ENCODE data around the gene ITPR2.
"Not testable (repeated sequence)": the region's sequence is repeated elsewhere in the genome, so short reads cannot be mapped to it uniquely, and the experiment has no call there.

ITPR2 gene

GRCh38 chr12:26651036-26651435 lies 182.0 kb downstream of the ITPR2 start:
- Histone ChIP-seq H3K9ac (ENCODE audit: low read depth, low read length) (no peak overlapping the region), H3K36me3 (ENCODE audit: insufficient read depth, low read length) (peaks cover 13% of the 10 kb centered on the region)

GRCh38 chr12:26648999-26649398 lies 184.0 kb downstream of the ITPR2 start:
- no peaks in the 10 kb centered on the region; the same call in 1 of the 2 replicates for H3K4me1 ChIP-seq (ENCODE audit: insufficient read depth, low read length)
- H3K9me3 ChIP-seq (ENCODE audit: control insufficient read depth, insufficient read depth, low read length) = no peaks in the 10 kb centered on the region; the same call in 1 of the 2 replicates
- peaks cover 6% of the 10 kb centered on the region for H3K36me3 ChIP-seq (ENCODE audit: insufficient read depth, low read length)
- H3K9ac ChIP-seq (ENCODE audit: low read depth, low read length) = no peak overlapping the region

More at GRCh38 chr12:26651036-26651435, 182.0 kb downstream of the ITPR2 start:
- no peaks in the 10 kb centered on the region; the same call in 1 of the 2 replicates for H3K9me3 ChIP-seq (ENCODE audit: control insufficient read depth, insufficient read depth, low read length)
- no peaks in the 10 kb centered on the region for H3K4me1 ChIP-seq (ENCODE audit: insufficient read depth, low read length)

- H3K4me1 ChIP-seq (ENCODE audit: insufficient read depth, low read length) = peaks cover 1% of the 10 kb centered on the region; the same call in 1 of the 2 replicates
- no peak overlapping the region for H3K9ac ChIP-seq (ENCODE audit: low read depth, low read length)
- no peaks in the 10 kb centered on the region; the same call in 1 of the 2 replicates for H3K9me3 ChIP-seq (ENCODE audit: control insufficient read depth, insufficient read depth, low read length)
- H3K36me3 ChIP-seq (ENCODE audit: insufficient read depth, low read length) = peaks cover 6% of the 10 kb centered on the region
Observed at GRCh38 chr12:26648584-26648983, 184.4 kb downstream of the ITPR2 start.

GRCh38 chr12:26648066-26648465 lies 184.9 kb downstream of the ITPR2 start:
- peaks cover 6% of the 10 kb centered on the region for H3K36me3 ChIP-seq (ENCODE audit: insufficient read depth, low read length)
- peaks cover 6% of the 10 kb centered on the region; the same call in 1 of the 2 replicates for H3K4me1 ChIP-seq (ENCODE audit: insufficient read depth, low read length)
- no peak overlapping the region for H3K9ac ChIP-seq (ENCODE audit: low read depth, low read length)
- no peaks in the 10 kb centered on the region; the same call in 1 of the 2 replicates for H3K9me3 ChIP-seq (ENCODE audit: control insufficient read depth, insufficient read depth, low read length)

GRCh38 chr12:26647088-26647487 lies 185.9 kb downstream of the ITPR2 start:
- no peaks in the 10 kb centered on the region; the same call in 1 of the 2 replicates for H3K9me3 ChIP-seq (ENCODE audit: control insufficient read depth, insufficient read depth, low read length)
- H3K36me3 ChIP-seq (ENCODE audit: insufficient read depth, low read length) = peaks cover 6% of the 10 kb centered on the region
- H3K4me1 ChIP-seq (ENCODE audit: insufficient read depth, low read length) = peaks cover 6% of the 10 kb centered on the region; the same call in 1 of the 2 replicates
- no peak overlapping the region for H3K9ac ChIP-seq (ENCODE audit: low read depth, low read length)

GRCh38 chr12:26646571-26646970 lies 186.4 kb downstream of the ITPR2 start:
- Histone ChIP-seq H3K36me3 (ENCODE audit: insufficient read depth, low read length) (peaks cover 6% of the 10 kb centered on the region), H3K9ac (ENCODE audit: low read depth, low read length) (no peak overlapping the region), H3K4me1 (ENCODE audit: insufficient read depth, low read length) (peaks cover 6% of the 10 kb centered on the region; the same call in 1 of the 2 replicates), H3K9me3 (ENCODE audit: control insufficient read depth, insufficient read depth, low read length) (no peaks in the 10 kb centered on the region; the same call in 1 of the 2 replicates)

GRCh38 chr12:26644376-26644775 lies 188.6 kb downstream of the ITPR2 start:
- H3K4me1 ChIP-seq (ENCODE audit: insufficient read depth, low read length); H3K36me3 ChIP-seq (ENCODE audit: insufficient read depth, low read length); H3K9me3 ChIP-seq (ENCODE audit: control insufficient read depth, insufficient read depth, low read length); H3K9ac ChIP-seq (ENCODE audit: low read depth, low read length): not testable (repeated sequence)

- peaks cover 6% of the 10 kb centered on the region; the same call in 1 of the 2 replicates for H3K36me3 ChIP-seq (ENCODE audit: insufficient read depth, low read length)
- no peaks in the 10 kb centered on the region for H3K9me3 ChIP-seq (ENCODE audit: control insufficient read depth, insufficient read depth, low read length)
- H3K9ac ChIP-seq (ENCODE audit: low read depth, low read length) = no peak overlapping the region
- peaks cover 6% of the 10 kb centered on the region; the same call in 1 of the 2 replicates for H3K4me1 ChIP-seq (ENCODE audit: insufficient read depth, low read length)
Observed at GRCh38 chr12:26643532-26644315, 189.3 kb downstream of the ITPR2 start.

GRCh38 chr12:26642361-26642760 lies 190.6 kb downstream of the ITPR2 start:
- Histone ChIP-seq H3K36me3 (ENCODE audit: insufficient read depth, low read length) (no peaks in the 10 kb centered on the region), H3K4me1 (ENCODE audit: insufficient read depth, low read length) (peaks cover 6% of the 10 kb centered on the region; the same call in 1 of the 2 replicates), H3K9ac (ENCODE audit: low read depth, low read length) (no peak overlapping the region), H3K9me3 (ENCODE audit: control insufficient read depth, insufficient read depth, low read length) (no peaks in the 10 kb centered on the region)

GRCh38 chr12:26636710-26637328 lies 196.2 kb downstream of the ITPR2 start:
- Histone ChIP-seq H3K9ac (ENCODE audit: low read depth, low read length) (no peak overlapping the region), H3K9me3 (ENCODE audit: control insufficient read depth, insufficient read depth, low read length) (no peaks in the 10 kb centered on the region), H3K4me1 (ENCODE audit: insufficient read depth, low read length) (peaks cover 29% of the 10 kb centered on the region), H3K36me3 (ENCODE audit: insufficient read depth, low read length) (no peaks in the 10 kb centered on the region)

GRCh38 chr12:26633591-26634210 lies 199.3 kb downstream of the ITPR2 start:
- peaks cover 29% of the 10 kb centered on the region for H3K4me1 ChIP-seq (ENCODE audit: insufficient read depth, low read length)
- H3K36me3 ChIP-seq (ENCODE audit: insufficient read depth, low read length) = no peaks in the 10 kb centered on the region; the same call in 1 of the 2 replicates
- H3K9ac ChIP-seq (ENCODE audit: low read depth, low read length) = no peak overlapping the region
- no peaks in the 10 kb centered on the region for H3K9me3 ChIP-seq (ENCODE audit: control insufficient read depth, insufficient read depth, low read length)

- H3K4me1 ChIP-seq (ENCODE audit: insufficient read depth, low read length) = peaks cover 29% of the 10 kb centered on the region
- no peaks in the 10 kb centered on the region for H3K9me3 ChIP-seq (ENCODE audit: control insufficient read depth, insufficient read depth, low read length)
- H3K9ac ChIP-seq (ENCODE audit: low read depth, low read length) = no peak overlapping the region
- peaks cover 9% of the 10 kb centered on the region; the same call in 1 of the 2 replicates for H3K36me3 ChIP-seq (ENCODE audit: insufficient read depth, low read length)
Observed at GRCh38 chr12:26632756-26633155, 200.2 kb downstream of the ITPR2 start.

GRCh38 chr12:26631846-26632245 lies 201.1 kb downstream of the ITPR2 start:
- H3K36me3 ChIP-seq (ENCODE audit: insufficient read depth, low read length) = peaks cover 11% of the 10 kb centered on the region; the same call in 1 of the 2 replicates
- H3K9me3 ChIP-seq (ENCODE audit: control insufficient read depth, insufficient read depth, low read length) = no peaks in the 10 kb centered on the region
- no peak overlapping the region for H3K9ac ChIP-seq (ENCODE audit: low read depth, low read length)
- peaks cover 24% of the 10 kb centered on the region for H3K4me1 ChIP-seq (ENCODE audit: insufficient read depth, low read length)

- Histone ChIP-seq H3K4me1 (ENCODE audit: insufficient read depth, low read length) (peaks cover 13% of the 10 kb centered on the region), H3K9ac (ENCODE audit: low read depth, low read length) (no peak overlapping the region), H3K36me3 (ENCODE audit: insufficient read depth, low read length) (peaks cover 16% of the 10 kb centered on the region; the same call in 1 of the 2 replicates), H3K9me3 (ENCODE audit: control insufficient read depth, insufficient read depth, low read length) (no peaks in the 10 kb centered on the region)
Observed at GRCh38 chr12:26630546-26631027, 202.4 kb downstream of the ITPR2 start.
